NCI-H748 (cell line): ENCODE measurements around the gene CES4A.
"Not testable (repeated sequence)": the region's sequence is repeated elsewhere in the genome, so short reads cannot be mapped to it uniquely, and the experiment has no call there.

ENCODE experiments used
- DNase-seq: peaks from one replicate; lab custom pipeline; 2025; ENCODE audit not compliant: unreplicated experiment; lab: John Stamatoyannopoulos, UW

CES4A gene

DNA sequence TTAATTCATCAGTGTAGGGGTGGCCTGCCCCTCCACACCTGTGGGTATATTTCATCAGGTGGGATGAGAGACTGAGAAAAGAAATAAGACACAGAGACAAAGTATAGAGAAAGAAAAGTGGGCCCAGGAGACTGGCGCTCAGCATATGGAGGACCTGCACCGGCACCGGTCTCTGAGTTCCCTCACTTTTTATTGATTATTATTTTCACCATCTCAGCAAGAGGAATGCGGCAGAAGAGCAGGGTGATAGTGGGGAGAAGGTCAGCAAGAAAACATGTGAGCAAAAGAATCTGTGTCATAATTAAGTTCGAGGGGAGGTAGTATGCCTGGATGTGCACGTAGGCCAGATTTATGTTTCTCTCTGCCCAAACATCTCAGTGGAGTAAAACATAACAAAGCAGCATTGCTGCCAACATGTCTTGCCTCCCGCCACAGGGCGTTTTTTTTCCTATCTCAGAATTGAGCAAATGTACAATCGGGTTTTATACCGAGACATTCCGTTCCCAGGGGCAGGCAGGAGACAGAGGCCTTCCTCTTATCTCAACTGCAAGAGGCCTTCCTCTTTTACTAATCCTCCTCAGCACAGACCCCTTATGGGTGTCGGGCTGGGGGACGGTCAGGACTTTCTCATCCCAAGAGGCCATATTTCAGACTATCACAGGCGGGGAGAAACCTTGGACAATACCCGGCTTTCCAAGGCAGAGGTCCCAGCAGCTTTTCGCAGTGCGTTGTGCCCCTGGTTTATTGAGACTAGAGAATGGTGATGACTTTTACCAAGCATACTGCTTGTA lies 32.8 kb upstream of the CES4A start:
- DNase-seq = not testable (repeated sequence)

DNA sequence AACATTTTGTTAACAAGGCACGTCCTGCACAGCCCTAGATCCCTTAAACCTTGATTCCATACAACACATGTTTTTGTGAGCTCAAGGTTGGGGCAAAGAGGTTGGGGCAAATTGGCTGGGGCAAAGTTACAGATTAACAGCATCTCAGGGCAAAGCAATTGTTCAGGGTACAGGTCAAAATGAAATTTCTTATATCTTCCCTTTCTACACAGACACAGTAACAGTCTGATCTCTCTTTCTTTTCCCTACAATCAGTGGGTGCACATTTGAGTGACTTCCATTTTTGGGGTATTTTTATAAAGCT lies 32.3 kb upstream of the CES4A start:
- not testable (repeated sequence) for DNase-seq

DNA sequence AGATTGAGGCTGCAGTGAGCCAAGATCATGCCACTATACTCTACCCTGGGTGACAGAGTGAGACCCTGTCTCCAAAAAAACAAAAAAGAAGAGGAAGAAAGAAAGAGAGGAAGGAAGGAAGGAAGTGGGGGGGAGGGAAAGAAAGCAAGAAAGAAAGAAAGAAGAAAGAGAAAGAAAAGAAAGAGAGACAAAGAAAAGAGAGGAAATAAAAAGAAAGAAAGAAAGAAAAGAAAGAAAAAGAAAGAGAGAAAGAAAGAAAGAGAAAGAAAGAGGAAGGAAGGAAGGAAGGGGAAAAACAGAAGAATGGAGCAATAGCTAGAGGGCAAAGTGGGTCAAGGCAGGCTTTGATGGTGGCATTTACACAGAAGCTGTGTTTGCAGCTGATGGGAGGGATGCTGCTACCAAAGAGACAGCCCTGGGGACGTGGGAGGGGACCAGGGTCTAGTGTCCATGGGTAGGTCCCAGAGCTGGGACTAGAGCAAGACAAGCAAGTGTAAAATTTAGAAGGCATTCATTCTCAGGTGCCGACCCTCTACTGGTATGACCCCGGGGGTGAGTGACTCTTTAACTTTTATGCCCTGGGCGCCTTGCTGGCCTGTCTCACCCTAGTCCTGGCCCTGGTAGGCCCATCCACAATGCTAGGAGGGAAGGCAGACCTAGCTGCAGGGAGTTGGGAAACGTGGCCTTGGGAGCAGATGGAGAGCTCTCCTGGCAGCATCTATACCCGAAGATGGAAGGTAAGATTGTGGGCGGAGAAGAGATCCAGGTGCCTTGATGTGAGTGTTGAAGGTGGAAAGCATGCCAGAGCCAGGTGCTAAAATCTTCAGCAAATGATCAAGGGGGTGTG lies 29.3 kb upstream of the CES4A start:
- DNase-seq = no peak

- DNase-seq = no peak
These were observed 28.7 kb upstream of the CES4A start for GRCh38 chr16:66959704-66960161.

DNA sequence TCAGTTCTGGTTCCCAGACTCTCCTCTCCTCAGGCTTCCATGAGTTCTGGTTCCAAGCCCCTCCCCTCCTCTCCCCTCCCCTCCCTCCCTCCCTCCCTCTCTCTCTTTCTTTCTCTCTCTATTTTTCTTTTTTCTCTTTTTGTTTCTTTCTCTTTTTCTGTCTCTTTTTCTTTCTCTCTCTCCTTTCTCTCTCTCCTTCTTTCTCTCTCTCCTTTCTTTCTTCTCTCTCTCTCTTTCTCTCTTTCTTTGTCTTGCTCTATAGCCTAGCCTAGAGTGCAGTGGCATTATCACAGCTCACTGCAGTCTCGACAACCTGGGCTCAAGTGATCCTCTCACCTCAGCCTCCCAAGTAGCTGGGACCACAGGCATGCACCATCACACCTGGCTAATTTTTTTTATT lies 28.1 kb upstream of the CES4A start:
- no peak for DNase-seq

DNA sequence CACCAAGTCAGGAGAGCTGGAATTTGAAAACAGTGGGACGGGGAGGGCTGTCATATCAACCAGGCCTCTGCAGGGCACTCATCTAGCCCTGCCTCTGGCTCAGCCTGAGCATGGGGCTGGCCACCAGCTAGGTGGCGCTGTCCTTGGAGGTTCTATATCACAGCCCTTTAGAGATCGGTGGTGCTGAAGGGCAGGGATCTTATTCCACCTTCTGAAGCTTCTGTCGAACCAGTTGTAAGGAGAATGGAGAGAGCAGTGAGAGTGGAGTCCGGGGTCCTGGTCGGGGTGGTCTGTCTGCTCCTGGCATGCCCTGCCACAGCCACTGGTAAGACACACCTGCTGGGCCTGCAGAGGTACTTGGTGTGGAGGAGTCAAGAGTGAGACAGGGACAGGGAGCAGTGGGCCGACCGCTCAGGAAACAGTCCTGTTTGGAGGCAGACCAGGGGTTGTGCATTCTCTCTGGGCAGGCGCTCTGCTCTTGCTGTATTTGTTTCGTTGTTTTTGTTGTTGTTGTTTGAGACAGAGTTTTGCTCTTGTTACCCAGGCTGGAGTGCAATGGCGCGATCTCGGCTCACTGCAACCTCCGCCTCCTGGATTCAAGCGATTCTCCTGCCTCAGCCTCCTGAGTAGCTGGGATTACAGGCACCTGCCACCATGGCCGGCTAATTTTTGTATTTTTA lies 27.2 kb upstream of the CES4A start, which contains the start of gene CES3:
CES3 (plus strand) TSS at position 202 of the 680 bp plus-strand sequence; CDS start at position 244, 42 bp downstream.
- peak; percentile 65 for DNase-seq

DNA sequence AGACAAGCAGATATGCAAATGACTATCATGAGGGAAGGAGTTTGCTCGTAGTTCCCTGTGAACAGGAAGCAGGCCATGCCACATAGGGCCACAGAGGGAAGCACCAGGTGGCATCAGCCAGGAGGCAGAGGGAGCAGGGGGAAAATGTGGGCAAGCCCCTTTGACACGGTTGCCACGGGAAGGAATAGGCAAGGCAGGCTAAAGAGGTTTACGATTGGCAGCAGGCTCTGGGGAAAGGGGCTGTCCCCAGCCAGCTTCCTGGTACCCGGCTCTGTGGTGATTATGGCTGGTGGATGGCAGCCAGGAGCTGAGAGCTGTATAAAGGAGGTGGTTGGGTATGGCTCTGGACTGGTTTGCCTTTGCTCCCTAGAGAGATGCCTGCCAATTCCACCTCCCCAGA lies 26.5 kb upstream of the CES4A start:
- no peak for DNase-seq

GRCh38 chr16:66964049-66964448 lies 24.3 kb upstream of the CES4A start:
- DNase-seq = peak; percentile 2

DNA sequence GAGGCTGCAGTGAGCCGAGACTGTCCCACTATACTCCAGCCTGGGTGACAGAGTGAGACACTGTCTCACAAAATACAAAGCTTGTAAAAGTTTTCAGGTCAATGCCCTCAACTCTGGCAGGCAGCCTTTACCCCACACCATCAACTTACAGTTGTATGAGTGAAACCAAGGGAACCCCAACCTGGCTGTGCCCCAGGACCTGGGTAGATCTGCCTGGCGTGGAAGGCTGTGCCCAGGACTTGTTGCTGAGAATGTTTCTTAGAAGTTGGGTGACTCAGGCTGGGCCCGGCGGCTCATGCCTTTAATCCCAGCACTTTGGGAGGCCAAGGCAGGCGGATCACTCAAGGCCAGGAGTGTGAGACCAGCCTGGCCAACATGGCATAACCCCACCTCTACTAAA lies 19.5 kb upstream of the CES4A start:
- no peak for DNase-seq

- no peak for DNase-seq
These were observed 17.3 kb upstream of the CES4A start for GRCh38 chr16:66970775-66971720.

GRCh38 chr16:66972983-66973382 lies 15.4 kb upstream of the CES4A start:
- DNase-seq = no peak

DNA sequence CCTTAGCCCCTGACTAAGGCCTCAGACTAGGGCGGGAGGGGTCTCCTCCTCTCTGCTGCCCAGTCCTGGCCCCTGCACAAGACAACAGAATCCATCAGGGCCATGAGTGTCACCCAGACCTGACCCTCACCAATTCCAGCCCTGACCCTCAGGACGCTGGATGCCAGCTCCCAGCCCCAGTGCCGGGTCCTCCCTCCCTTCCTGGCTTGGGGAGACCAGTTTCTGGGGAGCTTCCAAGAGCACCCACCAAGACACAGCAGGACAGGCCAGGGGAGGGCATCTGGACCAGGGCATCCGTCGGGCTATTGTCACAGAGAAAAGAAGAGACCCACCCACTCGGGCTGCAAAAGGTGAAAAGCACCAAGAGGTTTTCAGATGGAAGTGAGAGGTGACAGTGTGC lies 14.7 kb upstream of the CES4A start:
- DNase-seq = no peak

GRCh38 chr16:66974156-66974931 lies 14.0 kb upstream of the CES4A start:
- DNase-seq = not testable (repeated sequence)

- peak; percentile 40 for DNase-seq
These were observed 13.5 kb upstream of the CES4A start for GRCh38 chr16:66974932-66975246.

DNA sequence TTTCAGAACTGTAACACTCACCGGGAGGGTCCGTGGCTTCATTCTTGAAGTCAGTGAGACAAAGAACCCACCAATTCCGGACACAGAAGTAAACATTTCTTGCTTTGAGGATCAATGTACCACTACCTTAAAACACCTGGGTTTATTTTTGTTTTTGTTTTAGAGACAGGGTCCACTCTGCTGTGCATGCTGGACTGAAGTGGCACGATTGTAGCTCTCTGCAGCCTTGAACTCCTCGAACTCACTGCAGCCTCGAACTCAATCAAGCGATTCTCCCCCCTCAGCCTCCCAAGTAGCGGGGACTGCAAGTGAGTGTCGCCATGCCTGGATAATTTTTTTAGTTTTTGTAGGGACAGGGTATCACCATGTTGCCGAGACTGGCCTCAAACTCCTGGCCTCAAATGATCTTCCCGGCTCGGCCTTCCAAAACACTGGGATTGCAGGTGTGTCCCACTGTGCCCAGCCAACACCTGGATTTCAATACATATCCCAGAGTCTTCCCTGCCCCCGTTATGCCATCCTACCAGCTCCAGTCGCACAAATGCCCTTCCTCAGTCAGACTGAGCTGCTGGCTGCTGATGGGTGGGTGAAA lies 13.0 kb upstream of the CES4A start:
- no peak for DNase-seq

DNA sequence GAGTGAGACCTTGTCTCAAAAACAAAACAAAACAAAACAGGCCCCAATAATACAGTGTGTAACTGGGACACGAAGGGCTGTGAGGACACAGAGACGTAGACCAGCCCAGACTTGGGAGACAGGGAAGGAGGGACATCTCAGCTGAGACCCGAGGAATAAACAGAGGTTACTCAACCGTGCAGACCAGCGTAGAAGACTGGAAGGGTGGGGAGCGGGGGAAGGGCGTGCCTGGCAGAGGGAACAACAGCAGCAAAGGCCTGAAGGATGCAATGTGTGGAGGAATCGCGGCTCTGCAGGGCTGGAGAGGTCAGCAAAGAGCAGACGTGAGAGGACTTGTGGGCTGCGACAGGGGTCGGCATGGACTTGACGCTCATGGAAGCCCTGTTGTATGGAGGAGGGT lies 11.6 kb upstream of the CES4A start:
- no peak for DNase-seq

DNA sequence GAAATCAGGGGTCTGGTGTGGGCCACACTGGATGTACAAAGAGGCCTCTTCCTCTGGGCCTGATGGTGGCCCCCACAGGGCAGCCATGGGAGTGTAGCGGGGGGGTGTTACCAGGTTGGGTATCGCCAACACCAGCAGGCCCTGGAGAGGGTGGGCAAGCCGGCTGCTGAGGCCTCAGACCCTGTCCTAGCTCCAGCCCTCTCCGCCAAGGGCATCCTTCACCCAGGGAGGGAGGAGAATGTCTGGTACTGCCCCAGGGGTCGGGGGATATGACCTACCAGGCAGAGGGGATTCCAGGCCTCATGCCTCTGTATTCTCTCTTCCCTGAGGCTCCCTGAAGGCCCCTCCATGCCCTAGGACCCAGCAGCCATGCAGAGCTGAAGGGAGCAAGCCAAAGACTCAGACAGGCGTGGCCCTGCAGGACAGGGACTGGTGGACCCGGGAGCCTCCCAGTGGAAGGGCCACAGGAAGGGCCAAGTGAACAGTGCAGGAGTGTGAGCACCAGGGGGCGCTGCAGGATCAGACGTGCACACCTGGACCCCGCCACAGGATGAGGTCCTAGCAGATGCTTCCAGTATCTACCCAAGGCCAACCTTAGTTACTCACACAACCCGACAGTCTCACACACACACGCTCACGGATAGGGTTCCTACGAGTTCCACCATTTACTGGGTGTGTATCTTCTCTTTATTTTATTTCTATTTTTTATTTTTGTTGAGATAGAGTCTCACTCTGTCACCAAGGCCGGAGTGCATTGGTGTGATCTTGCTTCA lies 10.9 kb upstream of the CES4A start:
- DNase-seq = peak; percentile 69

DNA sequence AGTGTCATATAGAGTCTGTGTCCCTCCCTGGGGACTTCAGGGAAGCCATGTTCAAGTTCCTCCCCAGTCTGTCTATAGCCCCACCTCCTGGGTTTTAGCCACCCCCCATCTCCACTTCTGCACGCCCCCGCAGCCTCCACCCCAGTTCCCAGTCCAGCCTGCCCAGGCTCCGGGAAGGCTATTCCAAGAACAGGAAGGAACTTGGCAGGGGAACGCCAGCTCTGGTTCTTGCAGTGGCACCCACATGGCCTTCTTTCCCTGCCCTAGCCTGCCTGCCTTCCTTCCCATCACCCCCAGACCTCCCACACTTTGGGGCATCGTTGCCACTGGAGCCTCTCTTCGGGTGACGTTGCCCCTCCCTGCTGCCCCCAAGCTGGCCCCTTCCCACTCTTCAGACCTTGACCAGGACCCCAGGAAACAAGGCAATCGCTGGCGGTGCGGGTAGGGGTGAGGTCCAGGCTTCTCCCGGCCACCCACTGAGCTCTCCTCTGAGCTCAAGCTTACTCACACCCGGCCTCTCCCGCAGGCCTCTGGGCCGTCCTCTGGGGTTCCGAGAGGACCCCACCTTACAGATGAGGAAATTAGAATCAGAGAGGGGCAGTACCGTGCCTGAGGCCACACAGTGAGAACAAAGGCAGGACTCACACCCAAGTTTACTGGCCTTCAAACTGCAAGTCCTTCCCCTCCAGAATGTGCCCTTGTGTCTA lies 9.2 kb upstream of the CES4A start:
- DNase-seq = no peak
